GM10847 (cell line): Measurements from ENCODE around the gene STK24.

Experiments
- POLR2A ChIP-seq: IDR thresholded peaks from 2 replicates; pipeline ENCODE4 v1.6.1; 2011; ENCODE audit not compliant: insufficient read length; ENCODE audit errors: extremely low read depth

The STK24 gene

DNA sequence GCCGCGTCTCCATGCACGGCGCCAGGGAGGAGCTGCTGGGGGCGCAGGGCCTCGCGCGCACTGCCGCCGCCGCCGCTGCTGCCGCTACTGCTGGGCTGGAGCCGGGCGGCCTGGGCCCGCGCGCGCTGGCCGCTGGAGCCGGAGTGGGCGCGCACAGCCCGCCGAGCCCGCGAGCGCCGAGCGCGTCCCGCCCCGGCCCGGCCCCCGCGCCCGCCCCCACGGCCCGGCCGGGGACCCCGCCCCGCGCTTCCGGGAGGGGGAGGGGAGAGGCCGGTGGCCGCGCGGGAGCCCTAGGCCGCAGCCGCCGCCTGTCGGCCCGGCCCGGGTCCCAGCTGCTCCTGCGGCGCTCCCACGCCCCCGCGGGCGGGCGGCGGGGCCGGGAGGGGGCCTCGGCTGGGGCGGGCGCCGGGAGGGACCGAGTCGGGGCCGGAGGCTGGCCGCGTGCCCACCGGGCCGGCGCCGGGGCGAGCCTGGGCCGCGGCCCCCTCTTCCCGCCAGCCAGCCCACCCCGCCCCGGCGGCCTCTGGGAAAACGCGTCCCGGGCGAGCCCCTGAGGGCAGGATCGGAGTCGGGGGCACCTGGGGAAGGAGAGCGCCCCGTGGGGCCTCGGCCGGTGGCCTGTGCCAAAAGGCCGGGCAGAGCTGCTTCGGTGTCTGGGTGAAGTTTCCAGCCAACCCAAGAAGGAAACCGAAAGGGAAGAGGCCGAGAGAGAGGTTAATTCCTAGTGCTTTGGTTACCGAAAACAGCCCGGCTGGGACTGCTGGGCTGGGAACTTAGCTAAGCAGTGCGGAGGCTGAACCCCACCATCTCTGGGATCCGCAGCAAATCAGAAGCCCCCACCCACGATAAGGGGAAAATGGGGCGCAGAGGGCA is at the start of gene STK24:
STK24 (minus strand) TSS at position 145 of the 873 bp plus-strand sequence. CDS start 321 bp downstream, outside the sequence.
- peak; percentile 88 for TF ChIP-seq POLR2A

DNA sequence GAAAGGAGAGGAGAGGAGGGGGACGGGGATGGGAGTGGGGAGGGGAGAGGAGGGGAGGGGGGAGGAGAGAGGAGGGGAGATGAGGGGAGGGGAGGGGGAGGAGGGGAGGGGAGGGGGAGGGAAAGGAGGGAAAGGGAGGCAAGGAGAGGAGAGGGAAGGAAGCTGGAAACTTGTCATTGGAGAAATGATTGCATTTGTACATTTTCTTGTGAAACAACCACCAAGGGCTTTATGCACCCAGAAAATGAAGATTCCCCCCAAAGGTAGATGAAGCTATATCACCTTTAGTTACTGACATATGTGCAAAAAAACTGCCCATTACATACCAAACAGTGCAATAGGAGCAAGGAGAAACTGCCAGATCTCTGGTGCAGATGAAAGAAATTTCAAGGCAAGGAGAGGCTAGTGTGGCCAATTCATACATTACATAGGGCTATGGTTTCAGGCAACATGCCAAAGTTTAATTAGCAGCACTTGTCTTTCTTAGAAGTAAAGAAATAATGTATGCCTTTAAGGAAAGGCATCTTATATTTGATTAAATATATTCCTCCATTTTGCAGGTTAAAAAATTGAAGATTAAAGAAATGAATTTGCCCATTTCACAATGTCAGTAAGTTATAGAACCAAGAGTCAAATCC is 49.5 kb upstream of the STK24 start:
- no peak for TF ChIP-seq POLR2A

DNA sequence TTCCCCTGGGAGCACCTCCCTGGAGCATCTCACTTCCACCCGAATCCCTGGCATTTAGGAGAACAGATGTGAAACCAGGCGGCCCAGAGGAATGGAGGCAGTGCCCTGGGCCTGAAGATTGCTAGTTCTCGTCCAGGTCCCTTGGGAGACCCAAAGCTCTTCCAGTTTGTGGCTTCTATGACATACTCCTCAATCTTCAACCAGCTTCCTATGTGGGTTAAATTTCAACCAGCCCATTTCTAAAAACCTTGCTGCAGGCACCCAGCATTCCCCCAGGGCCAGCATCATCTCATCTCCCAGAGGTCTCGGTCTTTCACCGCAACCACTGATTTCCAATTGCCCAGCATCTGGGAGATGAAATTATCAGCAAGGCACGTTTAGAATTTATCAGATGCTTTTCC is 46.0 kb upstream of the STK24 start:
- TF ChIP-seq POLR2A = no peak

DNA sequence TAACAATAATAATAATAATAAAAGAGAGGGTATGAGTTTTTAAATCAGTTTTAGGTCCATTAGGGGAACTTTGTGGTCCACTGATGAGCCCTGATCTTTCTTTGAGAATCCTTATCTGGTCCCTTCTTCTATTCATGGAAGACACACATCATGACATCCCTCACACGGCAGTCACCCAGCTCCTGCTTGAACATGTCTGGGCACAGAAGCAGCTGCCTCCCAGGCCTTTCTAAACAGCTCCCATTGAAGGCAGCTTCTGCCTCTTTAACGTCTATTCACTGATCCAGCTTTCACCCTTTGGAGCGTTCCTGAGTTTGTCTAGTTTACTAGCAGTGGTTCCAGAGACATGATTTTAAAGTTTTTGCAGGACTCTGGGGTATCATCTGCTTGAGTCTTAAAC is 42.6 kb upstream of the STK24 start:
- TF ChIP-seq POLR2A = no peak

DNA sequence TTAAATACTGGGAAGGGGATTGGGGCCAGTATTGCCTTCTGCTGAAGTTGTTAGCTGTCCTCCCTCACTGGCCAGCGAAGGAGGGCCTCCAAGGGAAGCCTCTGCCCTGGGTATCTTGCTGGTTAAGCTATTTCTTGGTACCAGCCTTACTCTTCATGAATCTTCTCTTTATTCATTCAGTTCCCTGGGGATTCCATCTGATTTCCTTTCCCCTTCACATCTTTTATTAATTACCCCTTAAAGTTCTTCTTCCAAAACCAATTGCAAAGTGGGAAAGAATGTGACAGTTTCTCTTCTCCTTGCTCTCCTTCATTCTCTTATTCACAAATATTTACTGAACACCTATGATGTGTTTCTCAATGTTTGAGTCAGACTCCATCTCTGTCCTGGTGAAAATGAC is 36.7 kb upstream of the STK24 start:
- TF ChIP-seq POLR2A = no peak

DNA sequence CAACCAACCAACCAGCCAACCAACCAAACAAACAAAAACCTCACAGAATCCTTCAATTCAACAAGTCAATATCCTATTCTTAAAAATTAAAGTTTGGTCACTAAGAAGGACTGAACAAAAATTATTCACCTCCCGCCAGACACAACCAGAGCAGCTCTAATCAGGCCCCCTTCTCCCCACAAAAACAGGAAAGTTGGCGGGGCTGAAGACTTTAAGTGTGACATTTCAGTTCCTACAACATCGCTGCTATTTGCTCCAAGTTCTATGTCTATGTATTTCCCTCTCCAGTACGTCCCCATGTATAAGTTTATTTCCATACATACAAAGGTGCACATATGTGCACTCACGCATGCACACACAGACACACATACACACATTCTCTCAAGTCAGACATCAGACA is 32.8 kb upstream of the STK24 start:
- no peak for TF ChIP-seq POLR2A

DNA sequence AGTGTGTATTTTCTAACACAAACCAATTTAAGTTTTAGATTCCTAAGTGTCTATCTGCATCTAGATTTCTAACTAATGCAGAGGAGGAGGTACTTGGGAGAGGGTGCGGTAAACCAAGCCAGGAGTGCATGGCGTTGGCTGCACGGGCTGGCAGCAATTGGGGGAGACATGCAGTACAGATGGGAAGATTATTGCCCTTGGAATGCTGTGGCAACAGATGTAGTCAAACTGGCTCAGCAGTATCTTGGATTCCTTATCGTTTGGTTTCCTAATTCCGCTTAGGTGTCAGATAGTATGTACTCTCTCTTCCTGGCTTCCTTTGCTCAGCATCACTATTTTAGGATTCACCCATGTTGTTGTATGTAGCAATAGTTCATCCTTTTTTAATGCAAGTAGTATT is 29.4 kb upstream of the STK24 start:
- TF ChIP-seq POLR2A = no peak

DNA sequence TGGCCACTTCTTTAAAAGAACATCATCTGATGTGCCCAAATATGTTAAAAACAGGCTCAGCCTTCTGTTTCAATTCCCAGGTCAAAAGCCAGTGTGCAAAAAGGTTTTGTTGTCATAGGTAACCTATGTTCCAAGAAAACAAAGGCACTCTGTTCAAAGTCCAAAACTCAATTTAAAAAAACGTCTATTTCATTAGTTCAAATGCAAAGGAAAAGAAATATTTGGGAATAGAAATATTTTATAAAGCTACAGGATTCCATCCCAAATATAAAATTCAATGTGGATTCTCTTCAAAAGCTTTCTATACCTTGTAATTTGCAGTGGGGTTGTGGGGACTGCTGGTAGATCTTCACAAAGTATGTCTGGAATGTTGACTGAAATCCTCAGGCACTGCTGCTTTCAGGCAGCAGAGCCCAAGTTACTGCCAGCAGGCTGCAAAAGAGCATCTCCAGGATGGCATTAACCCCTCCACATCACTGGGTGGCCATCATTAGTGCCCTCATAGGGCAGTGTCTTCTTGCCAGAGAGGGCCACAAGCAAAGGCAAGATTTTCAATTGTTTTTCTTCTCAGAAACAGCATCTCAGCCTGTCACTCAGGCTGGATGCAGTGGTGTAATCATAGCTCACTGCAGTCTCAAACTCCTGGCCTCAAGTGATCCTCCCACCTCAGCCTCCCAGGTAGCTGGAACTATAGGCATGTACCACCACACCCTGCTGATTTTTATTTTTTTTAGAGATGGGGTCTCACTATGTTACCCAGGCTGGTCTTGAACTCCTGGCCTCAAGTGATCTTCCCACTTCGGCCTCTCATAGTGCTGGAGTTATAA is 22.8 kb upstream of the STK24 start:
- TF ChIP-seq POLR2A = no peak

DNA sequence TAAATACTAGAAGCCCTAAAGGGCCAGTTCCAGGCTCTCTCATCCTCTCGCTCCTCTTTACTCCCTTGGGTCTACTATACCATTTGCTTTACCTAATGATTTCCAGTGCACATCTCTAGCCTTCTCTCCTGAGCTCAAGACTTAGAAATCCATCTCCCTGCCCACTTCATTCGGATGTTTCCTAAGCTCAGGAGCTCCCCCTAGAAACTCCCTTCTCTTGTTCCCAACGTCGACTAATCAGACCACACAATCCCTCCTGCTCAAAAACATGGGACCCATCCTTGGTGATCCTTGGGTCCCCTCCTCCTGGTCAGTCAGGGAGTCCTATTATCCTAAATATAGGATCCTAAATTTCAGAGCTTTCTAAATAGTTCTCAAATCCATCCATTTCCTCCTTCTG is 21.1 kb upstream of the STK24 start:
- no peak for TF ChIP-seq POLR2A

DNA sequence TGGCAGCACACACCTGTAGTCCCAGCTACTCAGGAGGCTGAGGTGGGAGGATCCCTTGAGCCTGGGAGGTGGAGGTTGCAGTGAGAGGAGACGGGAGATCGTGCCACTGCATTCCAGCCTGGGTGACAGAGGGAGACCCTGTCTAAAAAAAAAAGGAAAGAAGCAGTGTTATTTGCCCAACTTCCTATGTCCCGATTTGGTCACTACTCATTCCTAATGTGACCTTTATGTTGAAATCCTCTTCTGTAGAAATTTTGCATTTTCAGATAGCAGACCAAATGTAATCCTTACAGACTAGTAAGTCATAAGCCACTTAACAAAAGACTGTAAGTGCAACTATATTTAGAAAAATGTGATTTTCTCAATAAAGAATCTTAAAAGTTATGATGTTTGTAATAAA is 18.2 kb upstream of the STK24 start:
- TF ChIP-seq POLR2A = no peak

DNA sequence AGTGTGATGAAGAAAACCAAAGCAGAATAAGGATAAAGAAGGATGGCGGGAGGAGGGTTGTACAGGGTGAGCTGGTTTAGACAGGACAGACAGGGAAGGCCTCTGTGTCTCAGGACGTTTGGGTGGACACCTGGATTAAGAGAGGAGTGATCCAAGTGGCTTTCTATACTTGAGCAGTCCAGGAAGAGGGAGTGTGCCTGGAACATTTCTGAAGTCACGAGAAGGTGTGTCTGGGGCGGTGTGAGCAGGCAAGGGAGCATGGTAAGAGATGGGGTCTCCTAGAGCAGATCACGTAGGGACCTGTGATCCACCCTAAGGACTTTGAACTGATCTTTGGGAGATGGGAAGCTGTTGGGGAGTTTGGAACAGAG is 15.4 kb upstream of the STK24 start:
- TF ChIP-seq POLR2A = no peak

DNA sequence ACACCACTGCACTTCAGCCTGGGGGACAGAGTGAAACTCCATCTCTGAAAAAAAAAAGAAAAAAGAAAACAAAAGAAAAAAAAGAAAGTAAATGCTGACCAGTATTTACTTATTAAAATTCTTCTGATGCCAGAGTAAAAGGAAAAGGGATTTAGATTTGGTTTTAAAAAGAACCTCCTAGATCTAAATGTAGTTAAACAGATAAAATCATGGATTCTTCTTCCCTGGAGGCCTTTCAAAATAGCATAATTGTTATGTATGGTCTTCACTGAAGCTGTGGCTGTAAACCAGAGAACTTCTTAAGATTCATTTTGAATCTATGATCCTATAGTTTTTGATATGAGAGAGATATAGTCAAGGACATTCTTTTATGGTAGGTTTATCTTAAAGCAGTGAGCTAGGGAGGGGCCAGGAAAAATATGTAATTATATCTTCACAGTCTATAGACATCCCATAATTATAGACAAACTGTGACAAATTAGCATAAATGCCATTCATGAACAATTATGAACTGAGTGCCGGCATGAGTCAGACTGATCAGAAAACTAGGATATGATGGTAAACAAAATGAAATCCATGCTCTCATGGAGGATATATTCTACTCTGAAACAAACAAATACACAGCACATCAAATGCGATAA is 14.9 kb upstream of the STK24 start:
- no peak for TF ChIP-seq POLR2A

DNA sequence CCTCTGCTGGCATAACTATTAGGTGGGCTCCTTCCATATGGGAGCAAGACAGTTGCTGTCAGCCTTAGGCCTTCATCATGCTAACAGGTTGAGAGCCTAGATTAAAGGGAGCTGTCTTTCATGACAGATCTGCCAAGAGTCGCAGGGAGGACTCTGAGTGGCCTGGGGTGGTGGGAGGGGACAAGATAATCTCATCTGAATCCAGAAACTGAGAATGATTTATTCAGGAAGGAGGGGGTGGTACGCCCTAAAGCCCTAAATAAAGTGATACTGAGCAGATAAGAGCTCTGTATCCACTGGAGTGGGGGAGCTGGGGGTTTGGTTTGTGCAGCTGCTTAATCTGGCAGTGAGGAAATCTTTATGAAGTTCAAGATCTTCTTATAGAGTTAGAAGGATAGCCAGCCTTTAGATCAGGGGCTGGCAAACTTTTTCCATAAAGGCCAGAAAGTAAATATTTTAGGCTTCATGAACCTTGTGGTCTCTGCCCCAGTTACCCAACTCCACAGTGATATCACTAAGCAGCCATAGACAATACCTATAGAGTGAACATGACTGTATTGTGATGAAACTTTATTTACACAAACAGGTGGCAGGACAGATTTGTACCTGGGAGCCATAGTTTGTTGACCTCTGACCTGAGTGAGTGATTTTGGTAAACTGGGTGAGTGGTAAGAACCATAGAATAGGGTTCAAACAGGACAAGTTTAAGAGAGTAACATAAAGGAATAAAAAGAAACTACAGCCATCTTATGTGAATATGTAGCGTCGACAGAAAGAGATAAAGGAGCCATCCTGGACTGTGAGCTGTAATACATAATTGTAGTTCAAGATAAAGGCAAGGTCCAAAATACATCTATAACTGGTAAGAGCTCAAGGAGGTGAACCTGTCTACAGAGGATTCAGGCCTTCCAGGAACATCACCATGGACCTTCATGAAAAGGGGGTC is 9.8 kb upstream of the STK24 start:
- TF ChIP-seq POLR2A = no peak

DNA sequence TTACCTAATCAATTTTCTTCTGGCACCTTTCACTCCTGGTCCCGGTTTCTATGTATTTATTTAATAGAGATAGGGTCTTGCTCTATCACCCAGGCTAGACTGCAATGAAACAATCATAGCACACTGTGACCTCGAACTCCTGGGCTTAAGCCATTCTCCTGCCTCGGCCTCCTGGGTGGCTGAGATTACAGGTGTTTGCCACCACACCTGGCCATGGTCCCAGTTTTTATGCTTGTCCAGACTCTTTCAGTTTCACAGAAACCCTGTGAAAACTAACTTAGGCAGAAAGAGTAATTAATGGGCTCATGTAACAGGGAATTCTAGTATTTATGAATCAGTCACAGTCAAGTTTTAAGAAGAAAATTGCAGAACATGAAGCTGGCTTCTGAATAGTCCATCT is 9.0 kb upstream of the STK24 start:
- no peak for TF ChIP-seq POLR2A
